Endothelial cell (in vitro differentiated cells): ENCODE data around the gene RPL36A. TPM values are rescaled to one million over a fixed set of nuclear protein-coding genes. Genes with fewer than 3 reads are reported as not detected.

Source experiments
- DNase-seq: peaks from one replicate; pipeline ENCODE4 v3.0.0; 2021; ENCODE audit warnings: low spot score
- H3K27ac Mint-ChIP-seq: one replicate; pipeline ENCODE4 v1.8.0; 2021; ENCODE audit warnings: mixed read lengths, inconsistent platforms; ENCODE audit not compliant: unreplicated experiment
- H3K27me3 Mint-ChIP-seq: one replicate; pipeline ENCODE4 v1.8.0; 2021; ENCODE audit warnings: mild to moderate bottlenecking, moderate library complexity, mixed read lengths, inconsistent platforms; ENCODE audit not compliant: unreplicated experiment
- H3K36me3 Mint-ChIP-seq: one replicate; pipeline ENCODE4 v1.8.0; 2021; ENCODE audit warnings: mild to moderate bottlenecking, low read depth, mixed read lengths, inconsistent platforms; ENCODE audit not compliant: unreplicated experiment
- H3K4me1 Mint-ChIP-seq: one replicate; pipeline ENCODE4 v1.8.0; 2021; ENCODE audit warnings: mild to moderate bottlenecking, mixed read lengths, inconsistent platforms; ENCODE audit not compliant: unreplicated experiment
- H3K4me3 Mint-ChIP-seq: one replicate; pipeline ENCODE4 v1.8.0; 2021; ENCODE audit warnings: mild to moderate bottlenecking, mixed read lengths, inconsistent platforms; ENCODE audit not compliant: unreplicated experiment
- H3K9me3 Mint-ChIP-seq: one replicate; pipeline ENCODE4 v1.8.0; 2021; ENCODE audit warnings: mixed read lengths, inconsistent platforms; ENCODE audit not compliant: unreplicated experiment
- CTCF ChIP-seq: fragments of 200-600 bp; sonication (generic); IDR thresholded peaks from one replicate; pipeline ENCODE4 v1.5.0; 2021; ENCODE audit warnings: antibody characterized with exemption; ENCODE audit not compliant: unreplicated experiment
- total RNA-seq: library from RNA; stranded (reverse); fragmentation: NEBNext Ultra II Directional; extraction: Animal tissue kit (Norgen Biotek cat#: 25700); gene quantifications from one replicate; pipeline ENCODE4 v1.2.1, GENCODE V29; 2021; ENCODE audit not compliant: unreplicated experiment

RPL36A gene
- total RNA-seq, 1 donor from 2014 or later: 225 TPM

DNA sequence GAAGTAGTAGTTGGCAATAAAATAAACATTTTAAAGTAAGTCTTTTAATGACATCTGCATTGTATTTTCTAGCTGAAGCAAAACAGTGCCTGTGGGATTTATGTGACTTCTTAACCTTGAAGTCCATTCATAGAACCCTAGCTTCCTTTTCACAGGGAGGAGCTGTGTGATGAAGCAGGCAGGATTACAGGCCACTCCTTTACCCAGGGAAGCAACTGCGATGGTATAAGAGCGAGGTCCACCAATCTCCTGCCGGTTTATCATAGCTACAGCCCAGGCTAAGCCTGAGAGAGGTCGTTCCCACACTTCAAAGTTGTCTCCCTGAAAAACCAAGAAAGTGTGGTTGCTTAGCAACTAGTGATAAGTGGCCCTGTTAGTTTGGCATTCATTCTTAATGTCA, 7.0 kb downstream of the RPL36A start:
- peaks cover 11% of the 10 kb centered on the region for H3K36me3 Mint-ChIP-seq

GRCh38 chrX:101398694-101399093, 7.9 kb downstream of the RPL36A start:
- DNase-seq: no peak
- Mint-ChIP-seq H3K27ac (no peak overlapping the region), H3K9me3 (no peaks in the 10 kb centered on the region), H3K27me3 (no peaks in the 10 kb centered on the region), H3K4me1 (no peaks in the 10 kb centered on the region), H3K4me3 (no peak overlapping the region), H3K36me3 (peaks cover 11% of the 10 kb centered on the region)
- no peak for TF ChIP-seq CTCF

More for the DNA sequence above, 7.0 kb downstream of the RPL36A start:
- H3K9me3 Mint-ChIP-seq: no peaks in the 10 kb centered on the region
- H3K4me3 Mint-ChIP-seq: no peak overlapping the region
- no peaks in the 10 kb centered on the region for H3K27me3 Mint-ChIP-seq
- H3K27ac Mint-ChIP-seq: no peak overlapping the region
- H3K4me1 Mint-ChIP-seq: no peaks in the 10 kb centered on the region
- TF ChIP-seq CTCF: no peak
- DNase-seq: no peak

DNA sequence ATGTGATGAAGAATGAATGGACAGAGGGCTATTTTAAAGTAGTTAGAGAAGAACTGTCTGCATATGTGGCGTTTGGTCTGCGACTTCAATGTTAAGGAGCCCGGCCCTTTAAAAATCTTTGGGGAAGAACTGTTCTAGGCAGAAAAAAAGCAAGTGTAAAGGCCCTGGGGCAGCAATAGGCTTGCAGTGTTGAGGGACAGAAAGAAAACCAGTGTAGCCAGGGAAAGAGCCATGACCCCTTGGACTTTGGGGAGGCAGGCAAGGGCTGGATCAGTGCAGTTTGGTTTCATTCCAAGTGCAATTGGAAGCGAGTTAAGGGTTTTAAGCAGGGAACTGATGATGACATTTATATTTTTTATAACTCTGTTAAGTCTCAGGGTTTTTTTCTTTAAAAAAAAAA, 9.0 kb downstream of the RPL36A start:
- Mint-ChIP-seq H3K27me3 (no peaks in the 10 kb centered on the region), H3K27ac (no peak overlapping the region)

GRCh38 chrX:101407167-101407747, 16.4 kb downstream of the RPL36A start:
- TF ChIP-seq CTCF: no peak
- Mint-ChIP-seq H3K4me3 (peak overlapping the region; percentile 99), H3K9me3 (no peaks in the 10 kb centered on the region), H3K27ac (peak overlapping the region; percentile 100), H3K27me3 (peaks cover 7% of the 10 kb centered on the region), H3K4me1 (peaks cover 11% of the 10 kb centered on the region), H3K36me3 (peaks cover 11% of the 10 kb centered on the region)
- DNase-seq: no peak

More for the DNA sequence above, 9.0 kb downstream of the RPL36A start:
- DNase-seq: no peak
- H3K4me3 Mint-ChIP-seq: no peak overlapping the region
- H3K4me1 Mint-ChIP-seq: no peaks in the 10 kb centered on the region
- peaks cover 11% of the 10 kb centered on the region for H3K36me3 Mint-ChIP-seq
- TF ChIP-seq CTCF: no peak
- H3K9me3 Mint-ChIP-seq: no peaks in the 10 kb centered on the region

GRCh38 chrX:101407748-101408531, 17.1 kb downstream of the RPL36A start, which contains the start of the genes GLA and HNRNPH2:
Gene GLA (minus strand): TSS chrX:101407925. CDS start chrX:101407903, 22 bp downstream.
Gene HNRNPH2 (plus strand): TSS chrX:101408222. CDS start chrX:101411989, 3,767 bp downstream.
- peak within 1 kb of the TSS; percentile 100 for H3K27ac Mint-ChIP-seq
- peaks cover 11% of the 10 kb centered on the region for H3K4me1 Mint-ChIP-seq
- peaks cover 12% of the 10 kb centered on the region for H3K36me3 Mint-ChIP-seq
- H3K4me3 Mint-ChIP-seq: peak within 1 kb of the TSS; percentile 99
- TF ChIP-seq CTCF: no peak
- peak; percentile 65 for DNase-seq
- H3K9me3 Mint-ChIP-seq: no peaks in the 10 kb centered on the region
- H3K27me3 Mint-ChIP-seq: peaks cover 7% of the 10 kb centered on the region
